ENCODE measurements around the gene GNB1L.

DNA sequence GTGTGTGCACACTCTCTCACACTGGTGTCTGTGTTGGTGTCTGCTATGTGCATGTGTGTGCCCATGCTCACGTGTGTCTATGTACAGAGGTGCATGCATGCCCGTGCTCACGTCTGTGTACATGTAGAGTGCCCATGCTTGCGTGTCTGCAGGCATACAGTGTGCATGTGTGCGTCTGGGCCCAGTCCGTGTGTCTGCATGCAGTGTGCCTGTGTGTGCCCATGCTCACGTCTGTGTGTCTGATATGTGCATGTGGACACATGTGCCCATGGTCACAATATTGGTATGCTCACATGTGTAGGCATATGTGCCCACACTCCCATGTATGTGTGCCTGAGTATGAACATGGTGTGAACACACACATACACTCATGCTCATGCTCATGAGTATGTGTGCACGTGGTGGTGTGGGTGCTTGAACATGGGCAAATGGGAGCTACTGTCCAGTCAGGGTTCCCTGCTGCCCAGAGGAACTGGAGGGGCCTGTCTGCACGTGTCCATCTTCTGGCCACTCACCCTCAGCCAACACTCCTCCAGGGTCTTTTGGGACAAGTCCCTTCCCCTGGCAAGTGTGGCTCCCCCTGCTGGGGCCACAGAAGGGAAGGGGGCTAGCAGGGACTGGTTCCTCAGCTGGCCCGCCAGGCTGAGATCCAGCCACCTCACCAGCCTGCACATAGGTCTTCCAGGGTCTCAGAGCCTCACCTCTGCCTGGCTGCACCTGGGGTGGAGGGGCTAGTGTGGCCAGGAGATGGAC, 101.4 kb downstream of the GNB1L start:
- no peak for TF ChIP-seq ZNF274 (IDR thresholded peaks at IDR 0.05; ENCODE audit: low read depth, low read length)
- TF ChIP-seq SUZ12 (IDR thresholded peaks at IDR 0.05; ENCODE audit: extremely low read depth, insufficient read depth, insufficient read length): no peak
- no peak for TF ChIP-seq YY1 (IDR thresholded peaks at IDR 0.05; ENCODE audit: insufficient read depth, insufficient read length)

All from NT2/D1 (cell line).